Measurements from ENCODE around the gene CLIC6. TPM values are rescaled to one million over a fixed set of nuclear protein-coding genes. Genes with fewer than 3 reads are reported as not detected.
A peak's percentile ranks its signal among the peaks of the same experiment; 100 is the strongest.

Gene CLIC6
- 3.4 TPM for polyA plus RNA-seq (2013, experiment 1 of 2)
- polyA plus RNA-seq (2013, experiment 2 of 2) = 1.6 TPM

- Histone ChIP-seq H3K9me3 (ENCODE audit: control insufficient read depth, low read length) (no peaks in the 10 kb centered on the region), H3K36me3 (ENCODE audit: control insufficient read depth, insufficient read depth, low read length) (no peaks in the 10 kb centered on the region)
- whole genome bisulfite sequencing, 2 experiments (ENCODE audit: insufficient coverage in 2 of 2) = 4 to 8% methylated on average over 11 to 14 of the region's 18 CpGs
Observed at GRCh38 chr21:34668803-34669148, at the start of gene CLIC6. TSS of gene CLIC6 (plus strand) at chr21:34668994. CDS start at chr21:34669389, 395 bp downstream.

GRCh38 chr21:34619841-34620665 lies 48.7 kb upstream of the CLIC6 start:
- H3K9me3 ChIP-seq (ENCODE audit: control insufficient read depth, low read length) = no peaks in the 10 kb centered on the region
- H3K27ac ChIP-seq (ENCODE audit: low read depth, low read length, severe bottlenecking) = no peak overlapping the region
- H3K4me1 ChIP-seq (ENCODE audit: control insufficient read depth, insufficient read depth, low read length, poor library complexity, severe bottlenecking) = no peaks in the 10 kb centered on the region
- H3K36me3 ChIP-seq (ENCODE audit: control insufficient read depth, insufficient read depth, low read length) = no peaks in the 10 kb centered on the region
- no peak overlapping the region for H3K4me3 ChIP-seq (ENCODE audit: extremely low read depth, insufficient read depth, low read length, poor library complexity, severe bottlenecking)
- 91% methylated on average over 6 of the region's 8 CpGs for WGBS, 2 experiments (ENCODE audit: insufficient coverage in 2 of 2)

More at GRCh38 chr21:34668803-34669148, at the start of gene CLIC6:
- Histone ChIP-seq H3K4me3 (ENCODE audit: extremely low read depth, insufficient read depth, low read length, poor library complexity, severe bottlenecking) (peak within 1 kb of the TSS; percentile 44), H3K27ac (ENCODE audit: low read depth, low read length, severe bottlenecking) (no peak within 1 kb of the TSS), H3K4me1 (ENCODE audit: control insufficient read depth, insufficient read depth, low read length, poor library complexity, severe bottlenecking) (no peaks in the 10 kb centered on the region)

DNA sequence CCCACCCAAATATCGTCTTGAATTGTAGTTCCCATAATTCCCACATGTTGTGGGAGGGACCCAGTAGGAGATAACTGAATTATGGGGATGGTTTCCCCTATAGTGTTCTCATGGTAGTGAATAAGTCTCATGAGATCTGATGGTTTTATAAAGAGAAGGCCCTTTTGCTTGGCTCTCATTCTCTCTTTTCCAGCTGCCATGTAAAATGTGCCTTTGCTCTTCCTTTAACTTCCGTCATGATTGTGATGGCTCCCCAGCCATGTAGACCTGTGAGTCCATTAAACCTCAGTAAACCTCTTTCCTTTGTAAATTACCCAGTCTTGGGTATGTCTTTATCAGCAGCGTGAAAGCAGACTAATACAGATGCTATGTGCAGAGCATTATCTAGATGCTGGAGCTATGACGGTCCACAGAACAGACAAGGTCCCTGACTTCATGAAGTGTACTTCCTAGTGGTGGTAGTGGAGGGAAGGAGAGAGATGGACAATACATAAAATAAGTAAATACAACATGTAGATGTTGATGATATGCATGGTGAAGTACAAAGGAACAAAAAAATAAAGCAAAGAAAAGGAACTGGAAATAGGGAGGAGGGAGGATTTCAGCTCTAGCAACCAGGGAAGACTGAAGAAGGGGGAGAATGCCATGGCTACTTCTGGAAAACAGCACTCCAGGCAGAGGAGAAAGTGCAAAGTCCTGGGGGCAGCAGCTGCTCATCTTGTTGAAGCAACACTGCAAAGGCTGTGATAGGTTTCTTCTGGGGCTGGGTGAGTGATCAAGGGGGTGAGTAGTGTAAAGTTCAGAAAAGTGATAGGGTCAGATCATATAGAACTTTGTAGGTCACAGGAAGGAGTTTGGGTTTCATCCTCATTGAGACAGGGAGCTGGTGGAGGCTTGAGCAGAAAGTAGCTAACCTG lies 47.1 kb upstream of the CLIC6 start:
- WGBS, 2 experiments (ENCODE audit: insufficient coverage in 2 of 2) = 87 to 100% methylated on average over 1 to 4 of the region's 4 CpGs

GRCh38 chr21:34623516-34623915 lies 45.3 kb upstream of the CLIC6 start:
- Histone ChIP-seq H3K4me3 (ENCODE audit: extremely low read depth, insufficient read depth, low read length, poor library complexity, severe bottlenecking) (no peak overlapping the region), H3K9me3 (ENCODE audit: control insufficient read depth, low read length) (no peaks in the 10 kb centered on the region), H3K4me1 (ENCODE audit: control insufficient read depth, insufficient read depth, low read length, poor library complexity, severe bottlenecking) (no peaks in the 10 kb centered on the region), H3K27ac (ENCODE audit: low read depth, low read length, severe bottlenecking) (no peak overlapping the region), H3K36me3 (ENCODE audit: control insufficient read depth, insufficient read depth, low read length) (no peaks in the 10 kb centered on the region)
- 78 to 86% methylated on average over 4 of the region's 4 CpGs for WGBS, 2 experiments (ENCODE audit: insufficient coverage in 2 of 2)

More for the DNA sequence above, 47.1 kb upstream of the CLIC6 start:
- no peak overlapping the region for H3K27ac ChIP-seq (ENCODE audit: low read depth, low read length, severe bottlenecking)
- H3K4me1 ChIP-seq (ENCODE audit: control insufficient read depth, insufficient read depth, low read length, poor library complexity, severe bottlenecking) = no peaks in the 10 kb centered on the region
- no peak overlapping the region for H3K4me3 ChIP-seq (ENCODE audit: extremely low read depth, insufficient read depth, low read length, poor library complexity, severe bottlenecking)
- H3K36me3 ChIP-seq (ENCODE audit: control insufficient read depth, insufficient read depth, low read length) = no peaks in the 10 kb centered on the region
- H3K9me3 ChIP-seq (ENCODE audit: control insufficient read depth, low read length) = no peaks in the 10 kb centered on the region

GRCh38 chr21:34625030-34625593 lies 43.7 kb upstream of the CLIC6 start:
- Histone ChIP-seq H3K4me3 (ENCODE audit: extremely low read depth, insufficient read depth, low read length, poor library complexity, severe bottlenecking) (no peak overlapping the region), H3K4me1 (ENCODE audit: control insufficient read depth, insufficient read depth, low read length, poor library complexity, severe bottlenecking) (no peaks in the 10 kb centered on the region), H3K9me3 (ENCODE audit: control insufficient read depth, low read length) (no peaks in the 10 kb centered on the region), H3K27ac (ENCODE audit: low read depth, low read length, severe bottlenecking) (no peak overlapping the region), H3K36me3 (ENCODE audit: control insufficient read depth, insufficient read depth, low read length) (no peaks in the 10 kb centered on the region)
- 83% methylated on average over 1 of the region's 6 CpGs; no CpG with 5 or more reads in 1 of the 2 experiments for WGBS, 2 experiments (ENCODE audit: insufficient coverage in 2 of 2)

DNA sequence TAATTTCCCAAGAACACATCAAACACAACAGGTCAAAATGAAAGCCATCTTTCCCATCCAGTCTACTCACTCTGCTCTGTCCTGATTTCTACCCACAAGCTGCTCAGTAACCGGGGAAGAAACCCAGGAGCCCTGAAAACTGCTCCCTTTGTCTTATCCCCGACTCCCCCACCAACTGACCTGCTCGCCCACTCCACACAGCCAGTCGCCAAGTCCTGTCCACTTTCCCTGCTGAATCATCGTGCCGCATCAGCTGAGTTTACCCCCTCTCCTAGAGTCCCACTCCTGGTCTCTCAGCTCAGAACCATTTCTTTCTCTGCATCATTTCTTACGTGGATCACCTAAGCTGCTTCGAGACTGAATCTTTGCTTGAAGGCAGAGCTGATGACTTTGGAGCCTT lies 42.7 kb upstream of the CLIC6 start:
- H3K27ac ChIP-seq (ENCODE audit: low read depth, low read length, severe bottlenecking) = no peak overlapping the region
- H3K36me3 ChIP-seq (ENCODE audit: control insufficient read depth, insufficient read depth, low read length) = no peaks in the 10 kb centered on the region
- WGBS, 2 experiments (ENCODE audit: insufficient coverage in 2 of 2) = 88 to 91% methylated on average over 8 of the region's 8 CpGs
- H3K9me3 ChIP-seq (ENCODE audit: control insufficient read depth, low read length) = no peaks in the 10 kb centered on the region
- no peak overlapping the region for H3K4me3 ChIP-seq (ENCODE audit: extremely low read depth, insufficient read depth, low read length, poor library complexity, severe bottlenecking)
- no peaks in the 10 kb centered on the region for H3K4me1 ChIP-seq (ENCODE audit: control insufficient read depth, insufficient read depth, low read length, poor library complexity, severe bottlenecking)

DNA sequence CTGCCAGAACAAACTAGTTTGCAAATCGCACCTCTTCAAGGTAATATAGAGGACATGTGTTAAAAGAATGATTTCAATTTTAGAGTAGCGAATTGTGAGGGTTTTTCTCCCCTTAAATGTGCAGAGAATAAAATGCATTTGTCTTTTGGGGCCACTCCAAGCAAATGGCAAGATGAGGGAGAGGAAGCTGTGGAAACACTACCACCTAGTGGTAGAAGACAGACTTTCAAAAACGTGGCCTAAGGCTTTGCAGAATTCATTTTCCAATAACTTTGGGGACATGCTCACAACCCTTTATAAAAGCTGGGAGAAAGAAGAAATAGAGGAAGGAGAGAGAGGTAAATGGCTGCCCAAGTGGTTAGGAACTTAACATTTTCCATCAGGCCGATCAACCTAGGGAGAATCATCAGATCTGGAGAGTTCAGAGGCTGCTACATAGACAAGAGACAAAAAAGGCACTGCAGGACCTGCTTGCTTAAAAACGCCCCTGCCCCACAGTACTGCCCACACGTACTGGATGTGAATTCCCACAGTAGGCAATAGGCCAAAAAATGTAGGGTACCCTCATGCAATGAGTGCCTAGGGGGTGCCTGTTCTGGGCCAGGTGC lies 38.2 kb upstream of the CLIC6 start:
- 16 to 19% methylated on average over 4 to 5 of the region's 6 CpGs for WGBS, 2 experiments (ENCODE audit: insufficient coverage in 2 of 2)
- H3K36me3 ChIP-seq (ENCODE audit: control insufficient read depth, insufficient read depth, low read length) = no peaks in the 10 kb centered on the region
- H3K4me3 ChIP-seq (ENCODE audit: extremely low read depth, insufficient read depth, low read length, poor library complexity, severe bottlenecking) = no peak overlapping the region
- no peak overlapping the region for H3K27ac ChIP-seq (ENCODE audit: low read depth, low read length, severe bottlenecking)
- no peaks in the 10 kb centered on the region for H3K4me1 ChIP-seq (ENCODE audit: control insufficient read depth, insufficient read depth, low read length, poor library complexity, severe bottlenecking)
- H3K9me3 ChIP-seq (ENCODE audit: control insufficient read depth, low read length) = no peaks in the 10 kb centered on the region

GRCh38 chr21:34632498-34632897 lies 36.3 kb upstream of the CLIC6 start:
- H3K27ac ChIP-seq (ENCODE audit: low read depth, low read length, severe bottlenecking) = no peak overlapping the region
- H3K4me1 ChIP-seq (ENCODE audit: control insufficient read depth, insufficient read depth, low read length, poor library complexity, severe bottlenecking) = no peaks in the 10 kb centered on the region
- no peaks in the 10 kb centered on the region for H3K36me3 ChIP-seq (ENCODE audit: control insufficient read depth, insufficient read depth, low read length)
- no peak overlapping the region for H3K4me3 ChIP-seq (ENCODE audit: extremely low read depth, insufficient read depth, low read length, poor library complexity, severe bottlenecking)
- 83% methylated on average over 3 of the region's 4 CpGs; no CpG with 5 or more reads in 1 of the 2 experiments for WGBS, 2 experiments (ENCODE audit: insufficient coverage in 2 of 2)
- no peaks in the 10 kb centered on the region for H3K9me3 ChIP-seq (ENCODE audit: control insufficient read depth, low read length)

GRCh38 chr21:34635307-34635706 lies 33.5 kb upstream of the CLIC6 start:
- Histone ChIP-seq H3K36me3 (ENCODE audit: control insufficient read depth, insufficient read depth, low read length) (no peaks in the 10 kb centered on the region), H3K27ac (ENCODE audit: low read depth, low read length, severe bottlenecking) (no peak overlapping the region), H3K4me1 (ENCODE audit: control insufficient read depth, insufficient read depth, low read length, poor library complexity, severe bottlenecking) (no peaks in the 10 kb centered on the region), H3K9me3 (ENCODE audit: control insufficient read depth, low read length) (no peaks in the 10 kb centered on the region), H3K4me3 (ENCODE audit: extremely low read depth, insufficient read depth, low read length, poor library complexity, severe bottlenecking) (no peak overlapping the region)
- WGBS, 2 experiments (ENCODE audit: insufficient coverage in 2 of 2) = 76 to 87% methylated on average over 2 to 3 of the region's 3 CpGs

DNA sequence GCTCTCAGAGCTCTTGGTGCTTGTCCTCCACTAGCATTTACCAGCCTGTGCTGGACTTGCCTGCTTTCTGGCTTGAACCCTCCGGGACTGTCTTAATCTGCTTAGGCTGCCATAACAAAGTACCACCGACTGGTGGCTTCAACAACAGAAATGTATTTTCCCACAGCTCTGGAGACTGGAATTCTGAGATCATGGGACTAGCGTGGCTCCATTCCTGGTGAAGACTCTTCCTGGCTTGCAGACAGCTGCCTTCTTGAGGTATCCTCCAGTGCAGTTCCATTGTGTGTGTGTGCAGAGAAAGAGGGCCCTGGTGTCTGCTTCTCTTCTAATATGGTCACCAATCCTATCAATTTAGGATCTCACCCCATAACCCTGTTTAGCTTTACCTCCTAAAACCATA lies 31.8 kb upstream of the CLIC6 start:
- no peaks in the 10 kb centered on the region for H3K4me1 ChIP-seq (ENCODE audit: control insufficient read depth, insufficient read depth, low read length, poor library complexity, severe bottlenecking)
- no peaks in the 10 kb centered on the region for H3K36me3 ChIP-seq (ENCODE audit: control insufficient read depth, insufficient read depth, low read length)
- 85 to 96% methylated on average over 3 of the region's 3 CpGs for WGBS, 2 experiments (ENCODE audit: insufficient coverage in 2 of 2)
- no peak overlapping the region for H3K4me3 ChIP-seq (ENCODE audit: extremely low read depth, insufficient read depth, low read length, poor library complexity, severe bottlenecking)
- no peak overlapping the region for H3K27ac ChIP-seq (ENCODE audit: low read depth, low read length, severe bottlenecking)
- no peaks in the 10 kb centered on the region for H3K9me3 ChIP-seq (ENCODE audit: control insufficient read depth, low read length)
